ENCODE data around the gene CAGE1.

CAGE1 gene

GRCh38 chr6:7424967-7425807, 35.6 kb upstream of the CAGE1 start:
- no peaks in the 10 kb centered on the region for H3K27me3 ChIP-seq
- peak; percentile 39 for TF ChIP-seq CTCF (IDR thresholded peaks at IDR 0.05; ENCODE audit: low read depth, low read length)
- H3K4me1 ChIP-seq: no peaks in the 10 kb centered on the region
- no peaks in the 10 kb centered on the region for H3K36me3 ChIP-seq
- DNase-seq: no peak
- no peaks in the 10 kb centered on the region for H3K9me3 ChIP-seq
- no peak overlapping the region for H3K4me3 ChIP-seq (ENCODE audit: low read depth, low read length)

GRCh38 chr6:7424058-7424457, 34.5 kb upstream of the CAGE1 start:
- TF ChIP-seq CTCF (IDR thresholded peaks at IDR 0.05; ENCODE audit: low read depth, low read length): no peak

GRCh38 chr6:7421066-7421465, 31.5 kb upstream of the CAGE1 start:
- H3K4me3 ChIP-seq (ENCODE audit: low read depth, low read length): no peak overlapping the region
- TF ChIP-seq CTCF (IDR thresholded peaks at IDR 0.05; ENCODE audit: low read depth, low read length): no peak
- H3K9me3 ChIP-seq: no peaks in the 10 kb centered on the region
- peaks cover 30% of the 10 kb centered on the region for H3K36me3 ChIP-seq
- no peak for DNase-seq
- H3K4me1 ChIP-seq: peaks cover 3% of the 10 kb centered on the region; the same call in 1 of the 2 replicates
- H3K27me3 ChIP-seq: no peaks in the 10 kb centered on the region

More at GRCh38 chr6:7424058-7424457, 34.5 kb upstream of the CAGE1 start:
- Histone ChIP-seq H3K9me3 (no peaks in the 10 kb centered on the region), H3K4me1 (no peaks in the 10 kb centered on the region), H3K36me3 (peaks cover 8% of the 10 kb centered on the region; the same call in 1 of the 2 replicates), H3K27me3 (no peaks in the 10 kb centered on the region), H3K4me3 (ENCODE audit: low read depth, low read length) (no peak overlapping the region)
- no peak for DNase-seq

GRCh38 chr6:7419065-7419464, 29.5 kb upstream of the CAGE1 start:
- Histone ChIP-seq H3K36me3 (peaks cover 48% of the 10 kb centered on the region), H3K4me3 (ENCODE audit: low read depth, low read length) (no peak overlapping the region)
- no peak for TF ChIP-seq CTCF (IDR thresholded peaks at IDR 0.05; ENCODE audit: low read depth, low read length)

GRCh38 chr6:7418238-7418905, 28.8 kb upstream of the CAGE1 start:
- Histone ChIP-seq H3K27me3 (no peaks in the 10 kb centered on the region), H3K9me3 (no peaks in the 10 kb centered on the region), H3K4me1 (peaks cover 3% of the 10 kb centered on the region; the same call in 1 of the 2 replicates), H3K4me3 (ENCODE audit: low read depth, low read length) (no peak overlapping the region), H3K36me3 (peaks cover 55% of the 10 kb centered on the region)
- TF ChIP-seq CTCF (IDR thresholded peaks at IDR 0.05; ENCODE audit: low read depth, low read length): no peak
- DNase-seq: no peak

More at GRCh38 chr6:7419065-7419464, 29.5 kb upstream of the CAGE1 start:
- Histone ChIP-seq H3K9me3 (no peaks in the 10 kb centered on the region), H3K4me1 (peaks cover 3% of the 10 kb centered on the region; the same call in 1 of the 2 replicates), H3K27me3 (no peaks in the 10 kb centered on the region)
- no peak for DNase-seq
